ENCODE measurements around the gene DOC2B.

DNA sequence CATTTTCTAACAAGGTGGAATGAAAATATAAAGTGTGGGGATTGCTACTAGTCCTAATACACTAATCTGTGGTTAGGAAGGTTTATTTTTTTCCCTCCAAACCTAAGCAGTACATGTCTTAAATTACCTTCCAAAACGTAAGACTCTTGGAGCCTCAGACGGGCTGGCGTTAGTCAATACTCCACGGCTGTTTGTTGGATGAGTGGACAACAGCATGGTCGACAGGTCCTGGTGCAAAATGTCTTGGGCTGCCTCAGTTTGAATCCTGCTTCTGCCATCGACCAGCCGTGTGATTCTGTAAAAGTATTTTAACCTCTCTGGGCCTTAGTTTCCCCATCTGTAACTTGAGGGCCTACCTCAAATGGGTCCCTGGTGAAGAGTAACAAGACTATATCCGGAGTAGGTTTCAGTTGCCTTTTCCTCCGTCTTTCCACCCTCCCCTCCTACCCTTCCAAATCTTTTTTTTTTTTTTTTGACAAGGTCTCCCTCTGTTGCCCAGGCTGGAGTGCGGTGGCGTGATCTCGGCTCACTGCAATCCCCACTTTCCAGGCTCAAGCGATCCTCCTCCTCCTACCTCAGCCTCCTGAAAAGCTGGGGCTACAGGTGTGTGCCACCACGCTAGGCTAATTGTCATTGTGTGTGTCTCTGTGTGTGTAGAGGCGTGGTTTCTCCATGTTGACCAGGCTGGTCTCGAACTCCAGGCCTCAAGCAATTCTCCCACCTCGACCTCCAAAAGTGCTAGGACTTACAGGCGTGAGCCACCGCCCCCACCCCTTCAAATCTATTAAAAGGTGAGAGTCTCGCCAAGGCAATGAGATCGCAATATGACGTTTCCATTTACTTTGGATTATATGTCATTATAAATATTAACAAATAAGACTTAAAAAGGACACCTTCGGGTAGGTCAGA lies 38.3 kb downstream of the DOC2B start:
- TF ChIP-seq, protein P1, sequence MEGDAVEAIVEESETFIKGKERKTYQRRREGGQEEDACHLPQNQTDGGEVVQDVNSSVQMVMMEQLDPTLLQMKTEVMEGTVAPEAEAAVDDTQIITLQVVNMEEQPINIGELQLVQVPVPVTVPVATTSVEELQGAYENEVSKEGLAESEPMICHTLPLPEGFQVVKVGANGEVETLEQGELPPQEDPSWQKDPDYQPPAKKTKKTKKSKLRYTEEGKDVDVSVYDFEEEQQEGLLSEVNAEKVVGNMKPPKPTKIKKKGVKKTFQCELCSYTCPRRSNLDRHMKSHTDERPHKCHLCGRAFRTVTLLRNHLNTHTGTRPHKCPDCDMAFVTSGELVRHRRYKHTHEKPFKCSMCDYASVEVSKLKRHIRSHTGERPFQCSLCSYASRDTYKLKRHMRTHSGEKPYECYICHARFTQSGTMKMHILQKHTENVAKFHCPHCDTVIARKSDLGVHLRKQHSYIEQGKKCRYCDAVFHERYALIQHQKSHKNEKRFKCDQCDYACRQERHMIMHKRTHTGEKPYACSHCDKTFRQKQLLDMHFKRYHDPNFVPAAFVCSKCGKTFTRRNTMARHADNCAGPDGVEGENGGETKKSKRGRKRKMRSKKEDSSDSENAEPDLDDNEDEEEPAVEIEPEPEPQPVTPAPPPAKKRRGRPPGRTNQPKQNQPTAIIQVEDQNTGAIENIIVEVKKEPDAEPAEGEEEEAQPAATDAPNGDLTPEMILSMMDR (IDR thresholded peaks at IDR 0.05 in 8 of 11, conservative IDR thresholded peaks at IDR 0.05 in 3 of 11), result no peak
- TF ChIP-seq POLR2AphosphoS5 (IDR thresholded peaks at IDR 0.05), result no peak
- no peak for TF ChIP-seq POLR2A (IDR thresholded peaks at IDR 0.05)
